ENCODE measurements around the gene IQGAP2. TPM values are rescaled to one million over a fixed set of nuclear protein-coding genes. Genes with fewer than 3 reads are reported as not detected.

Gene IQGAP2
- total RNA-seq, 1 donor from 2014 or later, result 8.8 TPM

GRCh38 chr5:76592692-76593091, 189.6 kb downstream of the IQGAP2 start:
- Mint-ChIP-seq H3K9me3 (ENCODE audit: unreplicated experiment) (no peaks in the 10 kb centered on the region), H3K4me1 (ENCODE audit: unreplicated experiment) (peaks cover 2% of the 10 kb centered on the region), H3K4me3 (ENCODE audit: unreplicated experiment) (no peak overlapping the region), H3K36me3 (ENCODE audit: unreplicated experiment) (no peaks in the 10 kb centered on the region), H3K27me3 (ENCODE audit: unreplicated experiment) (peaks cover 18% of the 10 kb centered on the region), H3K27ac (ENCODE audit: unreplicated experiment) (no peak overlapping the region)
- no peak for DNase-seq (ENCODE audit: extremely low spot score, unreplicated experiment)
- no peak for TF ChIP-seq CTCF (IDR thresholded peaks at IDR 0.05)

- H3K9me3 Mint-ChIP-seq (ENCODE audit: unreplicated experiment), result no peaks in the 10 kb centered on the region
- no peaks in the 10 kb centered on the region for H3K36me3 Mint-ChIP-seq (ENCODE audit: unreplicated experiment)
Observed at GRCh38 chr5:76594107-76594506, 191.0 kb downstream of the IQGAP2 start.

GRCh38 chr5:76595755-76596481, 192.8 kb downstream of the IQGAP2 start:
- H3K4me3 Mint-ChIP-seq (ENCODE audit: unreplicated experiment), result no peak overlapping the region
- H3K27me3 Mint-ChIP-seq (ENCODE audit: unreplicated experiment), result peaks cover 15% of the 10 kb centered on the region
- H3K36me3 Mint-ChIP-seq (ENCODE audit: unreplicated experiment), result no peaks in the 10 kb centered on the region
- TF ChIP-seq CTCF (IDR thresholded peaks at IDR 0.05), result no peak
- no peak for DNase-seq (ENCODE audit: extremely low spot score, unreplicated experiment)
- no peaks in the 10 kb centered on the region for H3K9me3 Mint-ChIP-seq (ENCODE audit: unreplicated experiment)
- peaks cover 2% of the 10 kb centered on the region for H3K4me1 Mint-ChIP-seq (ENCODE audit: unreplicated experiment)
- no peak overlapping the region for H3K27ac Mint-ChIP-seq (ENCODE audit: unreplicated experiment)

More at GRCh38 chr5:76594107-76594506, 191.0 kb downstream of the IQGAP2 start:
- no peak for TF ChIP-seq CTCF (IDR thresholded peaks at IDR 0.05)
- Mint-ChIP-seq H3K4me3 (ENCODE audit: unreplicated experiment) (no peak overlapping the region), H3K4me1 (ENCODE audit: unreplicated experiment) (peaks cover 2% of the 10 kb centered on the region), H3K27ac (ENCODE audit: unreplicated experiment) (no peak overlapping the region), H3K27me3 (ENCODE audit: unreplicated experiment) (peaks cover 18% of the 10 kb centered on the region)
- no peak for DNase-seq (ENCODE audit: extremely low spot score, unreplicated experiment)

- no peaks in the 10 kb centered on the region for H3K36me3 Mint-ChIP-seq (ENCODE audit: unreplicated experiment)
- no peaks in the 10 kb centered on the region for H3K9me3 Mint-ChIP-seq (ENCODE audit: unreplicated experiment)
- TF ChIP-seq CTCF (IDR thresholded peaks at IDR 0.05), result no peak
- H3K4me1 Mint-ChIP-seq (ENCODE audit: unreplicated experiment), result peaks cover 20% of the 10 kb centered on the region
- DNase-seq (ENCODE audit: extremely low spot score, unreplicated experiment), result no peak
- H3K4me3 Mint-ChIP-seq (ENCODE audit: unreplicated experiment), result no peak overlapping the region
- no peak overlapping the region for H3K27ac Mint-ChIP-seq (ENCODE audit: unreplicated experiment)
- no peaks in the 10 kb centered on the region for H3K27me3 Mint-ChIP-seq (ENCODE audit: unreplicated experiment)
Observed at GRCh38 chr5:76598531-76598930, 195.4 kb downstream of the IQGAP2 start.

GRCh38 chr5:76600716-76601115, 197.6 kb downstream of the IQGAP2 start:
- Mint-ChIP-seq H3K9me3 (ENCODE audit: unreplicated experiment) (peaks cover 3% of the 10 kb centered on the region), H3K4me1 (ENCODE audit: unreplicated experiment) (peaks cover 35% of the 10 kb centered on the region), H3K27ac (ENCODE audit: unreplicated experiment) (no peak overlapping the region), H3K27me3 (ENCODE audit: unreplicated experiment) (no peaks in the 10 kb centered on the region), H3K4me3 (ENCODE audit: unreplicated experiment) (no peak overlapping the region), H3K36me3 (ENCODE audit: unreplicated experiment) (no peaks in the 10 kb centered on the region)
- DNase-seq (ENCODE audit: extremely low spot score, unreplicated experiment), result no peak
- no peak for TF ChIP-seq CTCF (IDR thresholded peaks at IDR 0.05)
